HG02642 (cell line): ENCODE results near the gene SH3BGRL3.
A peak's percentile ranks its signal among the peaks of the same experiment; 100 is the strongest.

Experiments used
- ATAC-seq: cut with Tn5 transposase; IDR thresholded peaks from one replicate; pipeline ENCODE4 v1.9.1; 2021; ENCODE audit warnings: mild to moderate bottlenecking; ENCODE audit not compliant: unreplicated experiment, poor library complexity

SH3BGRL3 gene

GRCh38 chr1:26277261-26277661, 2.6 kb upstream of the SH3BGRL3 start:
- no peak for ATAC-seq

DNA sequence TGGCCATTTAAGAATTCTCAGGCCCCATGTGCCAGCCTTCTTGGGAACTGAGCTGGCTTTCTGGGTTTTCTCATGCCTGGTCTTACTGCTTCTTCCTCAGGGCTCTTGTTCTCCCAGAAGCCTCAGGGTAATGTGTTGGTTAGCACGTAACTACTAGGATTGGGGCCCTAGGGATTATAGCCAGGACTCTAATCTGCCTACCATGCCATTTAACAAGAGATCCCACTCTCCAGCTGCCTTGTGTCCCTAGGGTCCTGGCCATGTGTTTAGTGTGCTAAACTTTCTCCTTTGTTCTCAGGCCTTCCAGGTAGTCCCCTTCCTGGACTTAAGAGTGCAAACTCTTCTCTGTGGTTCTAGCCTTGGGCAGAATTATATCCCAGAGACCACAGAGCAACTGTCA, 2.2 kb upstream of the SH3BGRL3 start:
- no peak for ATAC-seq

DNA sequence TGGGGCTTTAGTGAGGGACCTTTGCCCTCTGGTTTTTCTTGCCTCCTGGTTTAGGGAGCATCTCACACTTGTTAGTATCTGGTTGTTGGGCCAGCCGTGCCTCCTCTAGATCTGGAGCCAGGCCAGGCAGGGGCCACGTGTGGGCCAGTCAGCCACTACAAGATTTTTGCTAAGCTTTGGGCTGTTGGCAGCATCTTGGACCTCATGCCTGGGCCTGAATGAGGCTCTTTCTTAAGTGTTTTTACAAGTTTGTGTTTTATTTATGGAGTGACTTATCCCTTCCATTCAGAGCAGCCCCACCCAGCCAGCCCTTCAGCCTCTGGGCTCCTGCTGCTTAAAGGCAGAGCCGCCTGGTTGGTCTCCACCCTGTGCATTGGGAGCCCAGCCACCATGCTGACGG, 1.6 kb upstream of the SH3BGRL3 start:
- no peak for ATAC-seq

DNA sequence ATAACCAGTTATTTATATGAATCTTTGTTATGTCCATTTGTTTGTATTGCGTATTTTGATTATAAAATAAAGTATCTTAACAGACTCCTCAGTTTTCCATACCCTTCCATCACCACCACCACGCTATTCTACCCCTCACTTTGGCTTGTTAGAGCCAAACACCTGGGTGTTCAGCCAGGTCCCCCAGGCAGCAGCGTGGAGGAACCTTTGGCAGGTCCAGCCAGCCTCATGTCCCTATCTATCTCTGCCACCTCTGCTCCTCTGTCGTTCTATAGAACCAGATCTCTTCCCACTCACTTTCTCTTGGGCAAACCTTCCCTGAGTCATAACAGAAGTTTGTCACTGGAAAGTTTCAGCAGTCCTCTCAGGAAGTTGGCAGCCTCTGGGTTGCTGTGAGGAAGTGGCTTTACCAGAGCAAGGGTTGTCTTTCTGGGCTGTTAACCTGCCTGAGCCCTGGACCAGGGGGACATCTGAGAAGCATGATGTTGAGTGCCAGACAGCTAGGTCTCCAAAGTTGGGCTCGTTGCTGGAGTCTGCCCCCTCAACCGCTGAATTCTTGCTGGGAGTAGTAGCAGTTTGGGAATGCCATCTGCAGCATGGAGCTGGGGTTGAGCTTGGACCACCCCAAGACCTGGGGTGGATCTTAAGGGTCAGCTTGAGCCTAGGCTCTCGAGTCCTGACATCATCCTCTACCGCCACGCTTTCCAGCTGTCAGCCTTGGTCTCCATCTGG, 996 bp upstream of the SH3BGRL3 start:
- no peak for ATAC-seq

DNA sequence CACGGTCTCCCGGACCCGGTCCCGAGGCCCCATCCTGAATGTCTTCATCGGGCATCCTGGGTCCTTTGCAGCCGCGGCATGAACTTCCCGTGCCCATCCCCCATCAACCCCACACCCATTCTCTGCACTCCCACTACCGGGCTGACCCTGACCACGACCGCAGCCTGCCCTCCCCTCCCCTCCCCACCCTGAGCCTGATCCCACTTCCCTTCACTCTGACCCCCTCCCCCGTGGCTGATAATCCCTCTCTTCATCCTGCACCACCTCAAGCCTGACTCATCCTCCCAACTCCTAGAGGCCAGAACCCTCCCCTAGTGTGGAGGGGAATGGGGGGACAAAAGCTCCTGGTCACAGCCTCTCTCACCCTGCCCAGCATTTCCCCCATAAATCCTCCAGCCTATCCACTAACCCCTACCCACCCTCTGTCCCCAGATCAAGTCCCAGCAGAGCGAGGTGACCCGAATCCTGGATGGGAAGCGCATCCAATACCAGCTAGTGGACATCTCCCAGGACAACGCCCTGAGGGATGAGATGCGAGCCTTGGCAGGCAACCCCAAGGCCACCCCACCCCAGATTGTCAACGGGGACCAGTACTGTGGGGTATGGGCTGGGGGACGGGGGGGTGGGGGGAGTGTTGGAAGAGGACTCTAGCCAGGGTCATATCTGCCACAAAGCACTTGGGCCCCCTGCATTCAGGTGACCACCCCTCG, 602 bp downstream of the SH3BGRL3 start:
- no peak for ATAC-seq

DNA sequence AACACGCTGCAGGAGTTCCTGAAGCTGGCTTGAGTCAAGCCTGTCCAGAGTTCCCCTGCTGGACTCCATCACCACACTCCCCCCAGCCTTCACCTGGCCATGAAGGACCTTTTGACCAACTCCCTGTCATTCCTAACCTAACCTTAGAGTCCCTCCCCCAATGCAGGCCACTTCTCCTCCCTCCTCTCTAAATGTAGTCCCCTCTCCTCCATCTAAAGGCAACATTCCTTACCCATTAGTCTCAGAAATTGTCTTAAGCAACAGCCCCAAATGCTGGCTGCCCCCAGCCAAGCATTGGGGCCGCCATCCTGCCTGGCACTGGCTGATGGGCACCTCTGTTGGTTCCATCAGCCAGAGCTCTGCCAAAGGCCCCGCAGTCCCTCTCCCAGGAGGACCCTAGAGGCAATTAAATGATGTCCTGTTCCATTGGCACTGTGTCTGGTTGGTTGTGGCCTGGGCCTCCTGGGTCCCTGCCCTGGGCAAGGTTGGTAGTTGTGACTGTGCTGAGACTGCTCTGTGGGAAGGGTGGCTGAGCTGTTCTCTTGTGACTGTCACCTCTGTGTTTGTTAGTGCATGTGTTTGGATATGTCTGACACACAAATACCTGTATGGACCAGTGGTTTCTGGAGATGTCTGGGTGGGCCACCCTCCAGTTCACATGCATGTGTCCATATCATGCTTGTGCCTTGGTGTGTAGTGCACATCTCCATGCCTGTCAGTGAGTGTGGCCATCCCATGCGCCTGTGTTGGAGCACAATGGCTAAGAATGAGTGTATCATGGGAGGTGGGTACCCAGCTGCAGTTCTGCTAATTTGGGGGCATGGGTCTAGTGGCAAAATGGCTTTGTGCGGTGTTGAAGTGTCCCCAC, 1.4 kb downstream of the SH3BGRL3 start:
- ATAC-seq, result no peak

GRCh38 chr1:26281971-26282370, 2.1 kb downstream of the SH3BGRL3 start:
- no peak for ATAC-seq

- ATAC-seq, result no peak
Measured at GRCh38 chr1:26282401-26282918, 2.6 kb downstream of the SH3BGRL3 start.

DNA sequence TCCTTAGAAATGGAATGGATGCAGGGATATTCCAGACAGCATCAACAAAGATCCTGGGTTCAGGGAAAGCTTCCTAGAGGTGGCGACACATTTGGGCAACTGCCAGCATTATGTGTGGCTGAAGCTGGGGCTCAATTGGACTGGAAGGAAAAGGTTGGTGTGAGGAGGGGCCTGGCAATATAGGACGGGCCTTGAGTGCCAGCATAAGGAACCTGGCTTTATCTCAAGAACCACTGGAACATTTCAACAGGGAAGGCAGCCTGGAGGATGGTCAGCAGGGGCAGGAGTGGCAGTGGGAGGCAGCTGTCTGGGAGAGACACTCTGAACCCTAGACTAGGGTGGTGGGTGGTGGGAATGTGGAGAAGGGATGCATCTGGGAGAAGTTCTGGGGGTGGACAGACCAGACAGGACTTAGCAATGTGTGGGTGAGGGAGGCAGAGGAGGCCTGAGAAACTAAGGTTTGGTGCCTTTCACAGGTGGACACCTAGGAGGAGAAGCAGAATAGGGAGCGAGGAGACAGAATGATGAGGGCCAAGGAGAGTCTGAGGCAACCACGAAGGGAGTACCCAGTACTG, 3.5 kb downstream of the SH3BGRL3 start:
- ATAC-seq, result no peak

DNA sequence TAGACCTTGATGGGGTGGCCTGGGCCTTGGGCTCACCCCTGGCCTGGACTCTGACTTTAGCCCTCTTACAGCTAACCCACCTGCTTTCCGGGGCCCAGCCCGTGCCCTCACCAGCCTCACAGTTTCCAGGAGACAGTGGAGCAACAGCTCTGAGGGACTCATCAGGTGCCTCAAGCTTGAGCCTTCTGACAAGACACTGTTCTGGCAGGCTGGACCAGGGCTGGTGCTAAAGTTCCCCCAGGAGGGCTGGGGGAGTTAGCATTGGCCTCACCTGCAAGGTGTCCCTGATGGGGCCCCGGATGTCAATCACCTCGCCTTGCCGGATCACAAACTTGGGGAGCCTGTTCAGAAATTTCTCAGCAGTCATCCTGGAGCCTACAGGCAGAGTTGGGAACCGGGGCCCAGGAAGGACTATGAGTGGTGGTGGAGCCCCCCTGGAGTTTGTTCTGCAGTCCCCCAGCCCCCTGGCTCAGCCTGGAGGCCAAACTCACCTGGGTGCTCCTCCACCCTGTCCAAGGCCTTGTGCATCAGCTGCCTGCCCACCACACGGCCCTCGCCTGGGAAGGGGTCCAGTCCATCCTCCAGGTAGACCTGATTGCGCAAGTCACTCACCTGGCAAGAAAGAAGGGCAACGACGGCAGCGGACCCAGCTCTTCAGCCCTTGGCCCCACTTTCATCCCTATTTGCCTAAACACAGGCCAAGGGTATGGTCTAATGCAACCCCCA, 4.1 kb downstream of the SH3BGRL3 start:
- no peak for ATAC-seq

DNA sequence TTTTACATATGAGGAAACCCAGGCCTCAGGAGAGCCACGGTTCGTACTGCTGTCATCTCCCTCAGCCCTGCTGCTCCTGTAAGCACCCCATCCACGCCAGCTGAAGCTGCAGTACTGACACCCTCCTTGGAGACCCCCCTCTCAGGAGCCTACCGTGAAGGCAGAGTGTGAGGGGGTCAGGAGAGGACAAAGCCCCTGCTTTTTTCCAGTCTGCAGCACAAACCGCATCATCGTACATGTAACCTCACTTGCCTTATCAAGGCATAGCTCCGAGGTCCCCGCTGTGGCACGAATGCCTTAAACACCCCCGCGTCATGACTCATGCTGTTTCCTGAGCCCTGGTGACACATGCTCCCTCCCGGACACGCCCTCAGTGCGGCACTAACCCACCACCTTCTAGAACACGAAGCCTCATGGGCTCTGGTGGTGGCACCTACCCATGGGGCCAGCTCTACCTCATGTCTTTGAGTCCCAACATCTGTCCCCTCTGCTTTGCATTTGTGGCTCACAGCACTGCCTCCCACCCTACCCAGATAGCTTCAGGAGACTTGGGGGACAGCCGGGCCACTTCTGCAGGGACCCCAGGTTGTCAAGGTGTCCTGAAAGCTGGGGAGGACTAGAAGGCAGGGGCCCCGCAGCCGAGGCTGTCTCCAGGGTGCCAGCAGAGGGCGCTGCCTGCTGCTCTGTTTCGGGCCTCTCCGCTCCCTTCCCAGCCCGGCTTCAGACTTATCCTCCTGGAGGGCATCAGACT, 4.9 kb downstream of the SH3BGRL3 start:
- ATAC-seq, result no peak

DNA sequence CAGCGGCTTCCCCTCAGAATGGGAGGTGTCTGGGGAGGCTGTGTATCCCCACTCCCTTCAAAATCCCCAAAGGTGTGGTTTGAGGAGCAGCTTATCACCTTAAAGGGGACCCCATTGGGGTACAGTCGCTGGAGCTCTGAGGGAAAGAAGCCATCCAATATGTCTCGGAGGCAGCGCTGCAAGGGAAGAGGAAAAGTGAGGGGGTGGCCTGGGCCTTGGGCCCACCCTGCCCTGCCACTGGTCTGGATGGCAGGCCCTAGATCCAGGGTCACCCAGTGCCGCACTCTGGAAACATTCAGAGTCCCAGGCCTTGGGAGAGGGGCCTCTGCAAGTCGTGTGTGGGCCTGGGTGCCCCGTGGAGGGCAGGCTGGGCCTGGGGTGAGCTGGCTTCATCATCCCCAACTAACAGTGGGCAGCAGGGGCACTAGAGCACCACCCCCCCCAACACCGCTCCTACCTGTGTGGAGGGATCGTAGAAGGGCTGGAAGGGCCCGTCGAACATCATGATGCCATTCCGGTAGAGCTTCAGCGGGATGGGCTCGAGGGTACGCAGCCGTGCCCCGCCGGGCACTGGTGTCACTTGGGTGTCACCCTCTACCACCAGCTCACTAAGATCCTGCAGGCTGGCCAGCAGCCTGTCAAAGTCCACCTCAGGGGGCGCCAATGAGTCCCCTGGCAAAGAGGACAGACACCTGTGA, 5.6 kb downstream of the SH3BGRL3 start:
- no peak for ATAC-seq

DNA sequence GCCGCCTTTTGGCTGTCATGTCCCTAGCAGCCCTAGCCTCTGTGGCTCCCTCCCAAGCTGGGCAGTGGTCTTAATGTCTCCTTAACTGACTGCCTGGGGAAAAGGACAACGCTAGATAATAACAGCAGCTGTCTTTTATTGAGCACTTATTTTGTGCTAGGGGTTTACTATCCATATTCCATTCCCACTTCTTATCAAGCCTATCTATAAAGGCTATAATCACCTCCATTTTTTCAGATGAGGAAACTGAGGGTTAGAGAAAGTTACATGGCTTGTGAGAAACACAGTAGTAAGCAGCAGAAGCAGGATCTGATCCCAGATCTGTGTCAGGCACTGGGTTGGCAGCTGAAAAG, 6.2 kb downstream of the SH3BGRL3 start:
- ATAC-seq, result no peak

DNA sequence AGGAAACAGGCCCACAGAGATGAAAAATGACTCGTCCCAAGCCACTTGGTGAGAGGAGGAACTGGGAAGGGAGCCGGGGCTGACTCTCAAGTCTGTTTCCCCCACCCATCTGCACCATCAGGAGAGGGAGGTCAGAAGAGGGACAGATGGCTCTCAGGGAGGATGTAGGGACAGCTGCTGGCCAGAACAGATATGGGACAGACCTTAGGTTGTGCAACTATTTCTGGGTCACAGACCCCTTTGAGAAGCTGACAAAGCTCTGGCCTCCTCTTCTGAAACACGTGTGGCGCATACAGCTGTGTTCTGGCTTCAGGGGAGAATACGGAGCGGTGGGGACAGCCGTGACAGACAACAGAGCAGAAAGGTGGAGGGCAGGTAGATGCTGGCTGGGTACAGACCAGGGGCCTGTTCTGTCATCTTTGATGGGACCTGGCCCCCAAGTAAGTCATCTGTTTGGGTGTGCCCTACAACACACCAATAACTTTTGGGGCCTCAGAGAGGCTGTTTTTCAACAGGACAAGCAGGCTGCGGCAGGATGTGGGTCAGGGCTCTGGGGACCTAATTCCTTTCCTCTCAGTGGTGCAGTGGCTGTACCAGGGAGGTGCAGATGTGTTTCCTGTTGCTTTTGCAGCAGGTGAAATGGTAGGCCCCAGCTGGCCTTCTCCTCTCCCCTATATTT, 7.3 kb downstream of the SH3BGRL3 start:
- ATAC-seq, result peak; percentile 41

GRCh38 chr1:26287811-26288210, 7.9 kb downstream of the SH3BGRL3 start:
- ATAC-seq, result no peak

GRCh38 chr1:26288311-26288941, 8.5 kb downstream of the SH3BGRL3 start:
- no peak for ATAC-seq

GRCh38 chr1:26289158-26290059, 9.5 kb downstream of the SH3BGRL3 start:
- ATAC-seq, result no peak
